H9 (cell line): ENCODE measurements around the gene ICAM2. TPM values are rescaled to one million over a fixed set of nuclear protein-coding genes. Genes with fewer than 3 reads are reported as not detected.

Experiments used
- DNase-seq: peaks from one replicate; pipeline ENCODE4 v3.0.0-alpha.2; 2017
- H2AFZ ChIP-seq: one replicate; pipeline ENCODE4 v1.6.1; 2013; ENCODE audit warnings: mild to moderate bottlenecking, low read length, control low read depth, moderate library complexity
- H2AK5ac ChIP-seq: 2 replicates; pipeline ENCODE4 v1.6.1; 2013; ENCODE audit warnings: low read length, control low read depth, mixed read lengths; ENCODE audit not compliant: insufficient read length
- H2BK120ac ChIP-seq: one replicate; pipeline ENCODE4 v1.6.1; 2013; ENCODE audit warnings: low read depth, mild to moderate bottlenecking, low read length, control low read depth, inconsistent platforms; ENCODE audit not compliant: poor library complexity, severe bottlenecking
- H2BK12ac ChIP-seq: 2 replicates; pipeline ENCODE4 v1.6.1; 2013; ENCODE audit warnings: low read length, control low read depth, mixed read lengths, low read depth; ENCODE audit not compliant: insufficient read length
- H2BK15ac ChIP-seq: 2 replicates; pipeline ENCODE4 v1.6.1; 2013; ENCODE audit warnings: low read depth, low read length, control low read depth
- H2BK20ac ChIP-seq: one replicate; pipeline ENCODE4 v1.6.1; 2013; ENCODE audit warnings: low read depth, mild to moderate bottlenecking, low read length, control low read depth, inconsistent platforms; ENCODE audit not compliant: poor library complexity, severe bottlenecking
- H2BK5ac ChIP-seq: 2 replicates; pipeline ENCODE4 v1.6.1; 2013; ENCODE audit warnings: low read length, control low read depth, mixed read lengths; ENCODE audit not compliant: insufficient read length
- H3K14ac ChIP-seq: 2 replicates; pipeline ENCODE4 v1.6.1; 2013; ENCODE audit warnings: low read length, control low read depth; ENCODE audit not compliant: insufficient read depth
- H3K18ac ChIP-seq: 2 replicates; pipeline ENCODE4 v1.6.1; 2013; ENCODE audit warnings: low read depth, mild to moderate bottlenecking, mixed read lengths, low read length, control low read depth; ENCODE audit not compliant: insufficient read length
- H3K23ac ChIP-seq: 2 replicates; pipeline ENCODE4 v1.6.1; 2013; ENCODE audit warnings: low read length, control low read depth, mixed read lengths, low read depth; ENCODE audit not compliant: insufficient read length
- H3K23me2 ChIP-seq: 2 replicates; pipeline ENCODE4 v1.6.1; 2013; ENCODE audit warnings: low read depth, mild to moderate bottlenecking, mixed read lengths, low read length, control low read depth; ENCODE audit not compliant: insufficient read length, poor library complexity, severe bottlenecking
- H3K27ac ChIP-seq: 2 replicates; pipeline ENCODE4 v1.5.1; 2013; ENCODE audit warnings: low read length, control low read depth, mixed read lengths, low read depth; ENCODE audit not compliant: insufficient read length
- H3K27me3 ChIP-seq: 2 replicates; pipeline ENCODE4 v1.6.1; 2013; ENCODE audit warnings: low read length, control low read depth, inconsistent platforms; ENCODE audit not compliant: insufficient read depth
- H3K4ac ChIP-seq: 2 replicates; pipeline ENCODE4 v1.6.1; 2013; ENCODE audit warnings: low read depth, mild to moderate bottlenecking, control low read depth, inconsistent platforms, low read length, moderate library complexity
- H3K4me1 ChIP-seq: 2 replicates; pipeline ENCODE4 v1.6.1; 2013; ENCODE audit warnings: low read length, control low read depth, inconsistent platforms; ENCODE audit not compliant: insufficient read depth
- H3K4me2 ChIP-seq: 2 replicates; pipeline ENCODE4 v1.6.1; 2013; ENCODE audit warnings: low read length, control low read depth, mixed read lengths; ENCODE audit not compliant: insufficient read length, insufficient read depth
- H3K56ac ChIP-seq: 2 replicates; pipeline ENCODE4 v1.6.1; 2013; ENCODE audit warnings: low read depth, mild to moderate bottlenecking, mixed read lengths, low read length, control low read depth; ENCODE audit not compliant: insufficient read length
- H3K79me1 ChIP-seq: 2 replicates; pipeline ENCODE4 v1.6.1; 2013; ENCODE audit warnings: low read depth, mild to moderate bottlenecking, moderate library complexity, low read length, control low read depth, inconsistent platforms; ENCODE audit not compliant: insufficient read depth, poor library complexity, severe bottlenecking
- H3K79me2 ChIP-seq: 2 replicates; pipeline ENCODE4 v1.6.1; 2013; ENCODE audit warnings: low read length, control low read depth, inconsistent platforms; ENCODE audit not compliant: insufficient read depth
- H3K9ac ChIP-seq: 2 replicates; pipeline ENCODE4 v1.6.1; 2013; ENCODE audit warnings: low read length, control low read depth, mixed read lengths; ENCODE audit not compliant: insufficient read length; ENCODE audit errors: extremely low read depth
- H3K9me3 ChIP-seq: one replicate; pipeline ENCODE4 v1.6.1; 2013; ENCODE audit warnings: low read depth, low read length, inconsistent platforms; ENCODE audit not compliant: control insufficient read depth
- H3T11ph ChIP-seq: one replicate; pipeline ENCODE4 v1.6.1; 2013; ENCODE audit warnings: mild to moderate bottlenecking, low read length, control low read depth, inconsistent platforms
- H4K20me1 ChIP-seq: one replicate; pipeline ENCODE4 v1.6.1; 2013; ENCODE audit not compliant: control insufficient read depth, insufficient read length, insufficient read depth
- H4K5ac ChIP-seq: 2 replicates; pipeline ENCODE4 v1.6.1; 2013; ENCODE audit warnings: low read depth, mild to moderate bottlenecking, mixed read lengths, low read length, control low read depth; ENCODE audit not compliant: insufficient read length
- H4K8ac ChIP-seq: replicated peaks from 2 replicates; pipeline ENCODE4 v1.6.1; 2013; ENCODE audit warnings: low read length, control low read depth, mixed read lengths, low read depth; ENCODE audit not compliant: insufficient read length
- H4K91ac ChIP-seq: 2 replicates; pipeline ENCODE4 v1.6.1; 2013; ENCODE audit warnings: low read depth, mild to moderate bottlenecking, moderate library complexity, mixed read lengths, low read length, control low read depth; ENCODE audit not compliant: insufficient read length
- H3K27ac Mint-ChIP-seq, 3 experiments: 2 replicates in 2 of 3; 3 replicates in 1 of 3; pipeline ENCODE4 v1.8.0; 2020 to 2021; ENCODE audit warnings: mixed read lengths in 3 of 3, mild to moderate bottlenecking in 1 of 3, moderate library complexity in 1 of 3
- H3K27me3 Mint-ChIP-seq: 2 replicates; pipeline ENCODE4 v1.8.0; 2021; ENCODE audit warnings: low read depth, mild to moderate bottlenecking, moderate library complexity, mixed read lengths
- H3K36me3 Mint-ChIP-seq, 3 experiments: 2 replicates in 2 of 3; 3 replicates in 1 of 3; pipeline ENCODE4 v1.8.0; 2020 to 2021; ENCODE audit warnings: low read depth in 3 of 3, mixed read lengths in 3 of 3; ENCODE audit not compliant: insufficient read depth in 1 of 3
- H3K4me1 Mint-ChIP-seq, 2 experiments: 2 replicates each; pipeline ENCODE4 v1.8.0; 2020; ENCODE audit warnings: mixed read lengths in 2 of 2
- H3K4me3 Mint-ChIP-seq, 2 experiments: 2 replicates in 1 of 2; 3 replicates in 1 of 2; pipeline ENCODE4 v1.8.0; 2020 to 2021; ENCODE audit warnings: mild to moderate bottlenecking in 2 of 2, mixed read lengths in 2 of 2, moderate library complexity in 1 of 2
- H3K9me3 Mint-ChIP-seq, 2 experiments: 2 replicates in 1 of 2; 3 replicates in 1 of 2; pipeline ENCODE4 v1.8.0; 2020; ENCODE audit warnings: mild to moderate bottlenecking in 2 of 2, mixed read lengths in 2 of 2, moderate library complexity in 1 of 2
- WGBS: extraction: QIAGEN DNeasy Blood & Tissue Kit; methylation state at CpG from one replicate; pipeline ENCODE4 v1.1.7; 2013; ENCODE audit warnings: missing lambda C conversion rate, low lambda C conversion rate, mixed read lengths; ENCODE audit not compliant: insufficient read length; ENCODE audit errors: extremely low coverage; 5-methylcytosine and 5-hydroxymethylcytosine counted together
- total RNA-seq: library from RNA; stranded (reverse); gene quantifications from 2 replicates; pipeline ENCODE4 v1.2.1, GENCODE V29; 2021
- TF ChIP-seq, protein P1 (sequence below): fragments of 200-600 bp; sonication (generic); conservative IDR thresholded peaks from 3 replicates; pipeline ENCODE4 v1.8.0; 2021; ENCODE audit warnings: antibody characterized with exemption, mild to moderate bottlenecking

Gene ICAM2
- total RNA-seq, 1 experiment from 2014 or later = 0.28 TPM

DNA sequence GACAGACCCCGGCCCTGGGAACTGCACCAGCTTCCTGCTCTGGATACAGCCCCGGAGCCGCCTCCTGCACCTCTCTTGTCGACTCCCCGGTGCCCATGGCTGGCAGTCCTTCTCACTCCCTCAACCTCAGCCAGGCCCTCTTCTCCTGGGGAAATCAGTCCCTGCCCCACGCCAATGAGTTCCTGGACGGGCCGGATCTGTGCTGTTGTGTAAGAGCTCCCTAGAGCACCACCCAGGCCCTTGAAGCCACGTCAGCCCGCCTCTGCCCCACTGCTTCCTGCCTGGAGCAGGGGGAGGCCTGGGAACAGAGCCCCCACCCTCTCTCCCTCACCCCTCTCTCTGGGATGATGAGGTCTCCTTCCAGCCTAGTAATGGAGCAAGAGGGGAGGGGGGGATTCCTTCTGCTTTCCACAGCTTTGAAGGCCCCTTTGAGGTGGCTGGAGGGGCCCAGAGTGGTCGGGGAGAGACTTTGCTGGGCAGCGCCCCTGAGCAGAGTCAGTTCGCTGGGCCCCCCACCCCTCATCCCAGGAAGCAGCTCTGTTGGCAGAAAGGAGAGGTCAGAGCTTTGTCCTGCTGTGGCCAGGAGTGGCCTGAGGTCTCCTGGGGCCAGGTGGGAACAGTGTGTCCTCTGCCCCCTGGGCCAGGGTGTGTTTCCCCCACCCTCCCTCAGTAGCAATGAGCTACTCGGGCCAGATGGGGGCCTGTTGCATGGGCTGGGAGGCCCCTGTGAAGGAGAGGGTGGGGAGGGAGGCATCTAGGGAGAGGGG lies 18.5 kb downstream of the ICAM2 start:
- no peak overlapping the region for H3K9ac ChIP-seq
- H3K79me2 ChIP-seq = no peaks in the 10 kb centered on the region
- Mint-ChIP-seq H3K27me3 (peaks cover 32% of the 10 kb centered on the region), H3K4me1 (peaks cover 9 to 25% of the 10 kb centered on the region in 2 experiments), H3K27ac (no peak overlapping the region), H3K9me3 (no peaks in the 10 kb centered on the region; a peak in 1 of 5 replicates), H3K4me3 (no peak overlapping the region), H3K36me3 (0 out of 7 replicates have a peak, but pooled peaks cover 0 to 2% (median 0%) of the 10 kb centered on the region in 3 experiments)
- H4K5ac ChIP-seq = no peak overlapping the region
- no CpG with 5 or more reads among the region's 14 CpGs for WGBS
- no peaks in the 10 kb centered on the region for H3K9me3 ChIP-seq
- no peak overlapping the region for H3T11ph ChIP-seq
- no peak overlapping the region for H2BK5ac ChIP-seq
- DNase-seq = peak; percentile 33
- H2AFZ ChIP-seq = no peak overlapping the region
- H3K14ac ChIP-seq = no peak overlapping the region; the same call in 1 of the 2 replicates
- H4K91ac ChIP-seq = no peak overlapping the region
- peaks cover 3% of the 10 kb centered on the region; the same call in 1 of the 2 replicates for H3K27me3 ChIP-seq
- no peaks in the 10 kb centered on the region for H4K20me1 ChIP-seq
- H4K8ac ChIP-seq = no peak overlapping the region
- TF ChIP-seq, protein P1, sequence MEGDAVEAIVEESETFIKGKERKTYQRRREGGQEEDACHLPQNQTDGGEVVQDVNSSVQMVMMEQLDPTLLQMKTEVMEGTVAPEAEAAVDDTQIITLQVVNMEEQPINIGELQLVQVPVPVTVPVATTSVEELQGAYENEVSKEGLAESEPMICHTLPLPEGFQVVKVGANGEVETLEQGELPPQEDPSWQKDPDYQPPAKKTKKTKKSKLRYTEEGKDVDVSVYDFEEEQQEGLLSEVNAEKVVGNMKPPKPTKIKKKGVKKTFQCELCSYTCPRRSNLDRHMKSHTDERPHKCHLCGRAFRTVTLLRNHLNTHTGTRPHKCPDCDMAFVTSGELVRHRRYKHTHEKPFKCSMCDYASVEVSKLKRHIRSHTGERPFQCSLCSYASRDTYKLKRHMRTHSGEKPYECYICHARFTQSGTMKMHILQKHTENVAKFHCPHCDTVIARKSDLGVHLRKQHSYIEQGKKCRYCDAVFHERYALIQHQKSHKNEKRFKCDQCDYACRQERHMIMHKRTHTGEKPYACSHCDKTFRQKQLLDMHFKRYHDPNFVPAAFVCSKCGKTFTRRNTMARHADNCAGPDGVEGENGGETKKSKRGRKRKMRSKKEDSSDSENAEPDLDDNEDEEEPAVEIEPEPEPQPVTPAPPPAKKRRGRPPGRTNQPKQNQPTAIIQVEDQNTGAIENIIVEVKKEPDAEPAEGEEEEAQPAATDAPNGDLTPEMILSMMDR = no peak
- H3K4me1 ChIP-seq = 0 out of 2 replicates have a peak, but pooled peaks cover 3% of the 10 kb centered on the region
- no peak overlapping the region for H3K23ac ChIP-seq
- H3K79me1 ChIP-seq = no peaks in the 10 kb centered on the region
- no peak overlapping the region for H3K27ac ChIP-seq
- H3K18ac ChIP-seq = no peak overlapping the region
- no peak overlapping the region for H3K56ac ChIP-seq
- H2BK120ac ChIP-seq = no peak overlapping the region
- H2BK15ac ChIP-seq = no peak overlapping the region
- no peak overlapping the region for H3K4me2 ChIP-seq
- H2AK5ac ChIP-seq = no peak overlapping the region
- no peak overlapping the region for H2BK20ac ChIP-seq
- H3K4ac ChIP-seq = no peak overlapping the region
- peaks cover 11% of the 10 kb centered on the region for H3K23me2 ChIP-seq
- no peak overlapping the region for H2BK12ac ChIP-seq
